ENCODE results near the gene ANXA1.

Gene ANXA1

GRCh38 chr9:73215249-73215648 lies 63.6 kb downstream of the ANXA1 start:
- TF ChIP-seq CTCF (IDR thresholded peaks at IDR 0.05; ENCODE audit: borderline replicate concordance, insufficient read depth, low read depth, low read length), result no peak
- no peak overlapping the region for H3K4me3 ChIP-seq (ENCODE audit: low read depth, low read length)

GRCh38 chr9:73216100-73216499 lies 64.4 kb downstream of the ANXA1 start:
- no peak overlapping the region for H3K4me3 ChIP-seq (ENCODE audit: low read depth, low read length)

More at GRCh38 chr9:73216100-73216499, 64.4 kb downstream of the ANXA1 start:
- no peak for TF ChIP-seq CTCF (IDR thresholded peaks at IDR 0.05; ENCODE audit: borderline replicate concordance, insufficient read depth, low read depth, low read length)

All from GM12875 (cell line).